AG04450 (cell line): ENCODE measurements around the gene AK5. TPM values are rescaled to one million over a fixed set of nuclear protein-coding genes. Genes with fewer than 3 reads are reported as not detected.

Experiments used
- CTCF ChIA-PET: fragments of 300-600, 350-600 bp; formaldehyde crosslinking; extraction: SDS; loops from one replicate; lab custom pipeline; 2022; ENCODE audit warnings: antibody characterized with exemption, inconsistent platforms; lab: Charles Lee
- POLR2A ChIA-PET: fragments of 350-600 bp; formaldehyde crosslinking; extraction: SDS; loops from one replicate; lab custom pipeline; 2021; ENCODE audit warnings: antibody characterized with exemption, inconsistent platforms; lab: Yijun Ruan, JAX
- DNase-seq: peaks from one replicate; pipeline ENCODE4 v3.0.0-alpha.2; 2011; ENCODE audit warnings: low read depth, low spot score
- H3K27ac ChIP-seq: one replicate; pipeline ENCODE4 v1.5.1; 2012; ENCODE audit warnings: low read depth, low read length, control low read depth
- H3K27me3 ChIP-seq: one replicate; pipeline ENCODE4 v1.6.0; 2012; ENCODE audit warnings: low read length; ENCODE audit not compliant: control insufficient read depth, insufficient read depth
- H3K4me3 ChIP-seq: 2 replicates; pipeline ENCODE4 v1.5.1; 2011; ENCODE audit warnings: mild to moderate bottlenecking, low read depth, low read length, control low read depth
- H3K9me3 ChIP-seq: 2 replicates; pipeline ENCODE4 v1.5.1; 2012; ENCODE audit warnings: low read length; ENCODE audit not compliant: control insufficient read depth, insufficient read depth
- CTCF ChIP-seq: IDR thresholded peaks from 2 replicates; pipeline ENCODE4 v1.5.1; 2011; ENCODE audit warnings: low read depth, low read length, control low read depth, inconsistent platforms
- polyA plus RNA-seq: library from polyadenylated mRNA; depleted of rRNA; stranded (reverse); fragments of >200 nt; gene quantifications from 2 replicates; pipeline ENCODE4 v1.2.3, GENCODE V29; 2011

The AK5 gene
- polyA plus RNA-seq, 1 experiment: 45.1 TPM

GRCh38 chr1:77386276-77386675, 104.5 kb downstream of the AK5 start:
- no peak for TF ChIP-seq CTCF
- CTCF ChIA-PET: no interaction called here

DNA sequence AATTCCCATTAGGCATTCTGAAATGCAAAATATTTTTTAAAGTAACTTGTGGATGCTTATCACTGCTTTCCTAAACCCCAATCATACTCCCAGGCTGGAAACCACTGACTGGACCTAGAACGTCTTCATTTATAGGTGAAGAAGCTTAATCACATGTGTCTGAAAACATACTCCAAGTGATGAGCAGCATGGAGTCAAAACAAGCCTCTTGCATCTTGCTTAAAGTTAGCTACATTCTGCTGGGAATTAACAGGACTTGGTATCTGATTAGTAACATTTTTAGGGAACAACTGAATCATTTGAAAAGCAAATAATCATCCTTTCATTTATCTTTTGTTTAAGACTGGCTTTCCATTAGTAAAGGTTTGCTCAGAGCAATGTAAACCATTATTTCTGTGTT, 105.7 kb downstream of the AK5 start:
- Histone ChIP-seq H3K9me3 (no peaks in the 10 kb centered on the region), H3K4me3 (no peak overlapping the region), H3K27ac (no peak overlapping the region), H3K27me3 (no peaks in the 10 kb centered on the region)
- DNase-seq: no peak
- ChIA-PET CTCF (no interaction called here), POLR2A (no interaction called here)
- no peak for TF ChIP-seq CTCF

More at GRCh38 chr1:77386276-77386675, 104.5 kb downstream of the AK5 start:
- Histone ChIP-seq H3K27me3 (no peaks in the 10 kb centered on the region), H3K27ac (no peak overlapping the region), H3K4me3 (no peak overlapping the region), H3K9me3 (no peaks in the 10 kb centered on the region)
- no peak for DNase-seq
- POLR2A ChIA-PET: no interaction called here

GRCh38 chr1:77388661-77389060, 106.8 kb downstream of the AK5 start:
- no peak for DNase-seq
- Histone ChIP-seq H3K4me3 (no peak overlapping the region), H3K27ac (no peak overlapping the region), H3K9me3 (no peaks in the 10 kb centered on the region), H3K27me3 (no peaks in the 10 kb centered on the region)
- no peak for TF ChIP-seq CTCF
- ChIA-PET CTCF (interaction anchor here (0.7 kb wide), 1 partner anchor 1293 kb away, joined by 3 read pairs; no protein-coding TSS in a partner anchor), POLR2A (interaction anchor here (0.7 kb wide), 2 partner anchors 17 to 50 kb away, joined by 3 to 8 read pairs; no protein-coding TSS in a partner anchor)

- no peak overlapping the region for H3K4me3 ChIP-seq
- H3K27ac ChIP-seq: no peak overlapping the region
- DNase-seq: no peak
- no peaks in the 10 kb centered on the region for H3K9me3 ChIP-seq
- H3K27me3 ChIP-seq: no peaks in the 10 kb centered on the region
- TF ChIP-seq CTCF: no peak
- ChIA-PET CTCF (no interaction called here), POLR2A (no interaction called here)
Measured at GRCh38 chr1:77392486-77392885, 110.7 kb downstream of the AK5 start.

- H3K4me3 ChIP-seq: no peak overlapping the region
- TF ChIP-seq CTCF: no peak
- H3K9me3 ChIP-seq: no peaks in the 10 kb centered on the region
- no peaks in the 10 kb centered on the region for H3K27me3 ChIP-seq
- H3K27ac ChIP-seq: no peak overlapping the region
- ChIA-PET POLR2A (no interaction called here), CTCF (interaction anchor here (0.6 kb wide), 1 partner anchor 274 kb away, joined by 3 read pairs; no protein-coding TSS in a partner anchor)
- no peak for DNase-seq
Measured at GRCh38 chr1:77394166-77394565, 112.3 kb downstream of the AK5 start.
